ENCODE results near the gene NFILZ. TPM values are rescaled to one million over a fixed set of nuclear protein-coding genes. Genes with fewer than 3 reads are reported as not detected.

The NFILZ gene, protein sequence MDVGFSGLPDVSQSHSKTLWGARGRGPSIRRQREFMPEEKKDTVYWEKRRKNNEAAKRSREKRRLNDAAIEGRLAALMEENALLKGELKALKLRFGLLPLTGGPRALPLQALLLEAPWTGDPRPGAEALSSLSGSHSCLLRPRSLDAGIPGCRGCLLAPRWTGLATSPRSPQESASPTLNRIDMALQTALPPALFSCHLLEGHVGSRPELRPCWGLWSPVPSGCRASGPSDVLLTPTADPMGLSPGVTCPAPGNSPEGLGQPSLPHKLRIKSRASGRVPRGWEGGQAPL
- total RNA-seq (2014; rRNA removed; shearing (Covaris generic); ENCODE audit: low replicate concordance): not detected in 2 replicates

DNA sequence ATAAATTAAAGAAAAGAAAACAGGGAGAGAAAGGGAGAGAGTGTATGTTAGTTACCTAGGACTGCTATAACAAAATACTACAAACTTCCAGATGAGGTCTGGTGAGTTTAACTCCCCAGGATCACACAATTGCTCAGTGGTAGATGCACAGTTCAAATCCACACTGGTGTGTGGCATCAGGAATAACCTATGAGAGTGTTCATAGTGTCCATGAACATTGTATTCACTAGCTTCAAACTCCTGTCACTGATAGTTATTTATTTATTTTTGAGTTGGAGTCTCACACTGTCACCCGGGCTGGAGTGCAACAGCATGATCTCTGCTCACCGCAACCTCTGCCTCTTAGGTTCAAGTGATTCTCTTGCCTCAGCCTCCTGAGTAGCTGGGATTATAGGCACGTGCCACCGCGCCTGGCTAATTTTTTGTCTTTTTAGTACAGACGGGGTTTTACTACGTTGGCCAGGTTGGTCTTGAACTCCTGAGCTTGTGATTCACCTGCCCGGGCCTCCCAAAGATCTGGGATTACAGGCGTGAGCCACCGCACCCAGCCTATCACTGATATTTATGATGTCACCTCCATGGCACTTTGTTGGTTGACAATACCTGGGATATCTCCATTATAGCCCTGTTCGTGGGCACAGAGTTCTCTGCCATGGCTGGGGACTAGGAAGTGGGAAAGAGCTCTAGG lies at the start of gene NFILZ:
Gene NFILZ (plus strand): TSS at position 638 of the 688 bp plus-strand sequence. CDS start 46,133 bp downstream, outside the sequence.
- H3K27ac ChIP-seq (ENCODE audit: low read length): no peak within 1 kb of the TSS
- no peaks in the 10 kb centered on the region for H3K4me1 ChIP-seq (ENCODE audit: low read length)
- H3K9me3 ChIP-seq (ENCODE audit: low read length): no peaks in the 10 kb centered on the region
- no peak for DNase-seq
- H3K4me2 ChIP-seq (ENCODE audit: low read depth, low read length, poor library complexity, severe bottlenecking): no peak within 1 kb of the TSS
- H3K27me3 ChIP-seq (ENCODE audit: low read length): no peaks in the 10 kb centered on the region
- H3K9ac ChIP-seq (ENCODE audit: low read length): no peak within 1 kb of the TSS
- H2AFZ ChIP-seq (ENCODE audit: low read length): no peak within 1 kb of the TSS
- no peaks in the 10 kb centered on the region for H3K79me2 ChIP-seq (ENCODE audit: low read length)
- H3K36me3 ChIP-seq (ENCODE audit: insufficient read depth, low read length): no peaks in the 10 kb centered on the region
- H3K4me3 ChIP-seq (ENCODE audit: low read length): no peak within 1 kb of the TSS
- no peaks in the 10 kb centered on the region for H4K20me1 ChIP-seq (ENCODE audit: insufficient read depth, low read depth, low read length)
- H3K9me2 ChIP-seq (replicated peaks; ENCODE audit: insufficient read depth, low read length): no peaks in the 10 kb centered on the region

DNA sequence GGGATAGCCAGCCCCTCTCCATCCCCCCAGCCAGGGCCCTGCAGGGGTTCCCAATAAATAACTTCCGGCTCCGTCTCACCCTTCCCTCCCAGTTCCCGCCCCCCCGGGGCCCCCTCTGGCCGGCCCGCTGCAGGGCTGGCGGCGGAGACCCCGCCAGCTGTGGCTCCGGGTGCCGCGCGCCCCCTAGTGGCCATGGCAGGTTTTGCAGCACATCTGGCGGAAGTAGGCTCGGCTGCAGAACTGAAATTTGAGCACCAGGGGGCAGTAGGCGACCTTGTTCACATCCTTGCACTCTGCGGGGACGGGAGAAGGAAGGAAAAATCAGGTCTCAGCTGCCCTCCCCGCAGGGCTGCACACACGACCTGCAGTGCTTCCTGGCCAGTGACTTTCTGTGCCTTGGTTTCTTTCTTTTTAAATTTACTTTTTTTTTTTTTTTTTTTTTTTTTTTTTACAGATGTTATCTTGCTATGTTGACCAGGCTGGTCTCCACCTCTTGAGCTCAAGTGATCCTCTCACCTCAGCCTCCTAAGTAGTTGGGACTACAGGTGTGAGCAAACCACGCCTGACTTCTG lies 49.6 kb upstream of the NFILZ start:
- H4K20me1 ChIP-seq (ENCODE audit: insufficient read depth, low read depth, low read length): peaks cover 7% of the 10 kb centered on the region; the same call in 1 of the 2 replicates
- no peaks in the 10 kb centered on the region for H3K36me3 ChIP-seq (ENCODE audit: insufficient read depth, low read length)
- no peaks in the 10 kb centered on the region for H3K4me1 ChIP-seq (ENCODE audit: low read length)
- no peak overlapping the region for H3K27ac ChIP-seq (ENCODE audit: low read length)
- no peak overlapping the region for H3K4me2 ChIP-seq (ENCODE audit: low read depth, low read length, poor library complexity, severe bottlenecking)
- H3K79me2 ChIP-seq (ENCODE audit: low read length): no peaks in the 10 kb centered on the region
- H3K27me3 ChIP-seq (ENCODE audit: low read length): no peaks in the 10 kb centered on the region
- no peaks in the 10 kb centered on the region for H3K9me2 ChIP-seq (replicated peaks; ENCODE audit: insufficient read depth, low read length)
- no peak overlapping the region for H2AFZ ChIP-seq (ENCODE audit: low read length)
- no peak overlapping the region for H3K9ac ChIP-seq (ENCODE audit: low read length)
- peak; percentile 91 for DNase-seq
- H3K9me3 ChIP-seq (ENCODE audit: low read length): no peaks in the 10 kb centered on the region
- H3K4me3 ChIP-seq (ENCODE audit: low read length): no peak overlapping the region

DNA sequence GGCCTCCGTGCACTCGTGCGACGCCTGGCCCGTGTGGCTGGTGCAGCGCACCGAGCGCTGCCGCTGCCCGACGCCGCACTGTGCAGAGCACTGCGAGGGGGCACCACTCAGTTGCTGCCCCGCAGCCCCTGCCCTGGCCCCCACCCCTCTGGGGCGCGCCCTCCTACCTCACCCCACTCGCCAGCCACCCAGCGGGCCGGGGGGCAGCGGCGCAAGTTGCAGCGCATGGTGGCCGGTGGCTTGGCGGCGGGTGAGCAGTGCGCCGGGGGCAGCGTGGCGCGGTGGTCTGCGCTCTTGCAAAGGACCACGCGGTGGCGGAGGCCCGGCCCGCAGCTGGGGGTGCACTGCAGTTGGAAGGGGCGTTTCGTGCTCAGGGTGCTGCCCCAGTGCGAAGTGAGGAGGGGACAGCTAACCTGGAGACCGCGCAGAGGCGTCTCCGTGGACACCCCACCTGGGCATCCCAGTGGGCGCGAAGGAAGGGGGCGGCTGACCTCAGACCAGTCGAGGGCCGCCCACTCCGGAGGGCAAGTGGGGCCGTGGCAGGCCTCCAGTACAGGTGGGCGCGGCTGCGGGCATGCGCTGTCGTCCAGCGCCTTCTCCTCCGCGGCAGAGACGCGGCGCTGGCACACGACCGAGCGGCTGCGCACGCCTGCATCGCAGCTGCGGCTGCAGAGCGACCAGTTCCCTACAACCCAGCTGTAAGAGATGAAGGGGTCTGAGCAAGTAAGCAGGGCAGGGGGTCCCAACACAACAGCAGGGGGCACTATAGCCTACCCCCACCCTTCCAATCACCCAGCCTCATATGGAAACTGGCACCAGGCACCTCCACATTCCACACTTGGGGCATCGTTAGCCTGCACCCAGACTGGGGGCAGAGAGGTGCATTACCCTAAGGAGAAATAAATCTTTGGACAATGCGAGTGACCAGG lies 45.2 kb upstream of the NFILZ start:
- DNase-seq: no peak
- no peaks in the 10 kb centered on the region for H3K9me2 ChIP-seq (replicated peaks; ENCODE audit: insufficient read depth, low read length)
- no peak overlapping the region for H3K4me3 ChIP-seq (ENCODE audit: low read length)

GRCh38 chr19:8585894-8586750 lies 44.3 kb upstream of the NFILZ start:
- no peaks in the 10 kb centered on the region for H3K4me1 ChIP-seq (ENCODE audit: low read length)
- no peaks in the 10 kb centered on the region for H3K36me3 ChIP-seq (ENCODE audit: insufficient read depth, low read length)
- H3K79me2 ChIP-seq (ENCODE audit: low read length): no peaks in the 10 kb centered on the region
- no peak overlapping the region for H3K27ac ChIP-seq (ENCODE audit: low read length)
- H3K27me3 ChIP-seq (ENCODE audit: low read length): no peaks in the 10 kb centered on the region
- no peaks in the 10 kb centered on the region for H3K9me3 ChIP-seq (ENCODE audit: low read length)
- no peak overlapping the region for H2AFZ ChIP-seq (ENCODE audit: low read length)
- no peak overlapping the region for H3K9ac ChIP-seq (ENCODE audit: low read length)
- no peak overlapping the region for H3K4me3 ChIP-seq (ENCODE audit: low read length)
- no peak overlapping the region for H3K4me2 ChIP-seq (ENCODE audit: low read depth, low read length, poor library complexity, severe bottlenecking)
- peak; percentile 90 for DNase-seq
- no peaks in the 10 kb centered on the region for H3K9me2 ChIP-seq (replicated peaks; ENCODE audit: insufficient read depth, low read length)
- peaks cover 4% of the 10 kb centered on the region; the same call in 1 of the 2 replicates for H4K20me1 ChIP-seq (ENCODE audit: insufficient read depth, low read depth, low read length)

More for the DNA sequence above, 45.2 kb upstream of the NFILZ start:
- Histone ChIP-seq H3K36me3 (ENCODE audit: insufficient read depth, low read length) (no peaks in the 10 kb centered on the region), H2AFZ (ENCODE audit: low read length) (no peak overlapping the region), H3K9ac (ENCODE audit: low read length) (no peak overlapping the region), H3K4me1 (ENCODE audit: low read length) (no peaks in the 10 kb centered on the region), H3K27ac (ENCODE audit: low read length) (no peak overlapping the region), H3K27me3 (ENCODE audit: low read length) (no peaks in the 10 kb centered on the region), H3K4me2 (ENCODE audit: low read depth, low read length, poor library complexity, severe bottlenecking) (no peak overlapping the region), H3K9me3 (ENCODE audit: low read length) (no peaks in the 10 kb centered on the region), H4K20me1 (ENCODE audit: insufficient read depth, low read depth, low read length) (peaks cover 4% of the 10 kb centered on the region; the same call in 1 of the 2 replicates), H3K79me2 (ENCODE audit: low read length) (no peaks in the 10 kb centered on the region)

DNA sequence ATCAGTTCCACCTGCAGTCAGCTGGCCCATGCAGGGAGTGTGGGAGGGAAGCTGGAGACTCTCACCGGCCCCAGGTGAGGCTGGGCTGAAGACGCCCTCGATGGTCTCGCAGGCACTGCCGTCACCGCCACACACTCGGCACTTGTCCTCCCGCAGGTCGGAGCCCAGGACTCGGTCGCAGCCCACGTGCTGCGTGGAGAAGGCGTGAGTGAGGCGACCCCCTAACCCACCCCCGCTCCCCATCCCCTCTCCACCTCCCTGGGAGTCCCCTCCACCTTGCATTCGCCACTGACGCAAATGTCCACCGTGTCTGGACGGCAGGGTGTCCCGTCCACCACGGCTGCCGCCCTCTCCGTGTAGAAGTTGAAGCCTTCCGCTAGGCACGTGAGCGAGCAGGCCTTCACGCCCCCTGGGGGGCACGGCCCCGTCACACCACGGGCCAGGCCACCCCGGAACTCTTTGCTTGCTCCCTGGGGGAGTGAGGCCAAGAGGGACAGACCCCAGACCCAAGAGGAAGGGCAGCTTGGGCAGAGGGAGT lies 41.2 kb upstream of the NFILZ start:
- H3K4me1 ChIP-seq (ENCODE audit: low read length): no peaks in the 10 kb centered on the region
- H3K27me3 ChIP-seq (ENCODE audit: low read length): no peaks in the 10 kb centered on the region
- no peaks in the 10 kb centered on the region for H3K9me3 ChIP-seq (ENCODE audit: low read length)
- H3K79me2 ChIP-seq (ENCODE audit: low read length): no peaks in the 10 kb centered on the region
- H3K4me3 ChIP-seq (ENCODE audit: low read length): no peak overlapping the region
- H3K9me2 ChIP-seq (replicated peaks; ENCODE audit: insufficient read depth, low read length): no peaks in the 10 kb centered on the region
- H2AFZ ChIP-seq (ENCODE audit: low read length): no peak overlapping the region
- H4K20me1 ChIP-seq (ENCODE audit: insufficient read depth, low read depth, low read length): peaks cover 4% of the 10 kb centered on the region; the same call in 1 of the 2 replicates
- H3K4me2 ChIP-seq (ENCODE audit: low read depth, low read length, poor library complexity, severe bottlenecking): no peak overlapping the region
- no peak overlapping the region for H3K9ac ChIP-seq (ENCODE audit: low read length)
- DNase-seq: no peak
- H3K36me3 ChIP-seq (ENCODE audit: insufficient read depth, low read length): no peaks in the 10 kb centered on the region
- H3K27ac ChIP-seq (ENCODE audit: low read length): no peak overlapping the region

DNA sequence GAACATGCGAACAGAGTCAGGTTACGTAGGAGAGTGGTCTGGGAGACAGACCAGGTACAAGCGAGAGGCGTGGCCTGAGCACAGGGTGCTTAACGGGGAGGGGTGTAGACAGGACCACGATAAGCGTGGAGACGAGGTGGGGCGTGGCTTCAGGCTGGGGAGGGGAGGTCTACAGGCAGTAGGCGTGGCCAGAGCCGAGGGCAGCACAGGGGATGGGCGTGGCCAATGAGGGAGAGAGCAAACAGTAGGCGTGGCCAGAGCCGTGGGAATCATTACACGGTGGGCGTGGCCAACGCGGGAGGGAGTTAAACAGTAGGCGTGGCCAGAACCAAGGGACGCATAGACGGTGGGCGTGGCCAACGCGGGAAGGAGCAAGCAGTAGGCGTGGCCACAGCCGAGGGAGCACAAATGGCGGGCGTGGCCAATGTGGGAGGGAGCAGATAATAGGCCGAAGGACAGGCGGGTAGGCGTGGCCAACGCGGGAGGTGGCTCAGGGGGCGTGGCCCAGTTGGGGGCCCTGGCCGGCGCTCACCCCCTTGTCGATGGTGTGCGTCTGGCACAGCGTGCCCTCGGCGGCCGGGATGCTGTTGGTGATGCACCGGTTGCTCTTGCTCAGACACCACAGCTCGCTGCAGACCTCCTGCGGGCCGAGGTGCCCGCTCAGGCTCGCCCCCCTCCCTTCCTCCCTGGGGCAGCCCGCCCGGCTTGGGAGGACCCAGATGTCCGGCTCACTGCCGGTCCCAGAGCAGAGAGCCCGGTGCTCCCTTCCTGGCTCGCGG lies 38.0 kb upstream of the NFILZ start:
- H3K4me2 ChIP-seq (ENCODE audit: low read depth, low read length, poor library complexity, severe bottlenecking): no peak overlapping the region
- no peaks in the 10 kb centered on the region for H3K9me2 ChIP-seq (replicated peaks; ENCODE audit: insufficient read depth, low read length)
- no peaks in the 10 kb centered on the region for H3K9me3 ChIP-seq (ENCODE audit: low read length)
- H3K36me3 ChIP-seq (ENCODE audit: insufficient read depth, low read length): no peaks in the 10 kb centered on the region
- H3K27me3 ChIP-seq (ENCODE audit: low read length): no peaks in the 10 kb centered on the region
- no peaks in the 10 kb centered on the region for H3K79me2 ChIP-seq (ENCODE audit: low read length)
- H3K9ac ChIP-seq (ENCODE audit: low read length): no peak overlapping the region
- H3K27ac ChIP-seq (ENCODE audit: low read length): no peak overlapping the region
- no peak overlapping the region for H3K4me3 ChIP-seq (ENCODE audit: low read length)
- peak; percentile 74 for DNase-seq
- no peaks in the 10 kb centered on the region for H3K4me1 ChIP-seq (ENCODE audit: low read length)
- no peaks in the 10 kb centered on the region for H4K20me1 ChIP-seq (ENCODE audit: insufficient read depth, low read depth, low read length)
- H2AFZ ChIP-seq (ENCODE audit: low read length): no peak overlapping the region

- peak; percentile 46 for DNase-seq
- Histone ChIP-seq H3K27me3 (ENCODE audit: low read length) (no peaks in the 10 kb centered on the region), H3K79me2 (ENCODE audit: low read length) (no peaks in the 10 kb centered on the region), H3K4me2 (ENCODE audit: low read depth, low read length, poor library complexity, severe bottlenecking) (no peak overlapping the region), H3K36me3 (ENCODE audit: insufficient read depth, low read length) (no peaks in the 10 kb centered on the region), H4K20me1 (ENCODE audit: insufficient read depth, low read depth, low read length) (no peaks in the 10 kb centered on the region), H3K9me3 (ENCODE audit: low read length) (no peaks in the 10 kb centered on the region), H3K27ac (ENCODE audit: low read length) (no peak overlapping the region), H3K4me1 (ENCODE audit: low read length) (no peaks in the 10 kb centered on the region), H3K9ac (ENCODE audit: low read length) (no peak overlapping the region), H2AFZ (ENCODE audit: low read length) (no peak overlapping the region), H3K9me2 (replicated peaks; ENCODE audit: insufficient read depth, low read length) (no peaks in the 10 kb centered on the region), H3K4me3 (ENCODE audit: low read length) (no peak overlapping the region)
Measured at GRCh38 chr19:8593931-8594330, 36.5 kb upstream of the NFILZ start.

Measured in Karpas-422 (cell line).